ENCODE results near the gene BRMS1.
A peak's percentile ranks its signal among the peaks of the same experiment; 100 is the strongest.

The BRMS1 gene

DNA sequence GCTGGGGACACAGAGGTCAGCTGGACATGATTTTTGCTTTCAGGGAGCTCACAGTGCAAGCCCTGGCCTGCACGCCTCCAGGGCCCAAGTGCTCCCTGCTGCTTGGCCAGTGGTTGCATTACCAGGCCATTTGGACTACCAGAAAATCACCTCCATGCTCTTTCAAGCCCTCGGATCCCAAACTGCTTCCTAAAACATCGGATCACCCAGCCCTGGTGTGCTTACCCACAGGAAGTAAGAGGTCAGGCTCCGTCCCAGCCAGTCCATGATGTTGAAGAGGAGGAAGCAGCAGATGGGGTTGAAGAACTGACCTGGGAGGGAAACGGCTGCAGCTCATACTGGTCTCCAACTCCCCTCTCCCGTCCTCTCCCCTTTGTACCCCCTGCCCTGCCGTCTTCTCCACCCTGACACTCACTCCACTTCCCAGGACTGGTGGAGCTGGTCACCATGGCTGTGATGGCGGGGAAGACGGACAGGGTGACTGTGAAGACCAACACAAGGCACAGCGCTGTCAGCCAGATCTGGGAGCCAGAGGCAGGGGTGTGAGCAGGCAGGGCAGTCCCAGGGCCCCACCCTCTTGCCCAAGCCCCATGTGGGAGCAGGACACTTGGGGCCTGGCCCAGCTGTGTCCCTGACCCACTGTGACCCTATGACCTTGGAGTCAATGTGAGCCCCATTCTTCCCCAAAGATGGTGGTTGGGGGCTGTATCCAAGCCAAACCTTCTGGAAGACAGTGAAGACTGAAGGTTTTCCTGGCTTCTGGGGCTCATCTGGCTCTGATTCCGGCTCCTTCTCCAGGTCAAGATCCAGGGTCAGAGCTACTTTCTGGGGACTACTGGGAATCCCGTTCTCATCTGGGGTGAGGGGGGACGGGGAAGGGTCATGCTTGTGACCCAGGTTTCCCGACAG is 21.1 kb upstream of the BRMS1 start:
- no peak overlapping the region for H3K4me3 ChIP-seq (ENCODE audit: control insufficient read depth, low read depth, low read length)
- TF ChIP-seq, protein P1, sequence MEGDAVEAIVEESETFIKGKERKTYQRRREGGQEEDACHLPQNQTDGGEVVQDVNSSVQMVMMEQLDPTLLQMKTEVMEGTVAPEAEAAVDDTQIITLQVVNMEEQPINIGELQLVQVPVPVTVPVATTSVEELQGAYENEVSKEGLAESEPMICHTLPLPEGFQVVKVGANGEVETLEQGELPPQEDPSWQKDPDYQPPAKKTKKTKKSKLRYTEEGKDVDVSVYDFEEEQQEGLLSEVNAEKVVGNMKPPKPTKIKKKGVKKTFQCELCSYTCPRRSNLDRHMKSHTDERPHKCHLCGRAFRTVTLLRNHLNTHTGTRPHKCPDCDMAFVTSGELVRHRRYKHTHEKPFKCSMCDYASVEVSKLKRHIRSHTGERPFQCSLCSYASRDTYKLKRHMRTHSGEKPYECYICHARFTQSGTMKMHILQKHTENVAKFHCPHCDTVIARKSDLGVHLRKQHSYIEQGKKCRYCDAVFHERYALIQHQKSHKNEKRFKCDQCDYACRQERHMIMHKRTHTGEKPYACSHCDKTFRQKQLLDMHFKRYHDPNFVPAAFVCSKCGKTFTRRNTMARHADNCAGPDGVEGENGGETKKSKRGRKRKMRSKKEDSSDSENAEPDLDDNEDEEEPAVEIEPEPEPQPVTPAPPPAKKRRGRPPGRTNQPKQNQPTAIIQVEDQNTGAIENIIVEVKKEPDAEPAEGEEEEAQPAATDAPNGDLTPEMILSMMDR (conservative IDR thresholded peaks at IDR 0.05; ENCODE audit: control insufficient read depth, insufficient read depth, low read depth, low read length), result no peak
- no peak for DNase-seq (ENCODE audit: low read depth)

DNA sequence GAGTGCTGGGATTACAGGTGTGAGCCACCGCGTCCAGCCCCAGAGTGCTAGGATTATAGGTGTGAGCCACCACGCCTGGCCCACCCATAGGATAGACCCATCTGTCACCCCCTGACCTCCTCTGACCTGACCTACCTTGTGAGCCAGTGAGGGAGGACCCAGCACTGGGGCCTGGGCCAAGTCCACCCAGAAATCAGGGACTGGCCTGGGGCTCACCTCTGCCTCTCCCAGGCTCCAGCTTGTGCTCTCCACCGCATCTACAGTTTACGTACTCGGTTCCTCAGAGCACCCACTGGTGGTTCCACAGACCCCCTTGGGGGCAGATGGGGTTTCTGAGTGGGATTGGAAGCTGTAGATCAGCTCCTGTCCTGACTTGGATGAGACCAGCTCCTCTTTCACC is 20.3 kb upstream of the BRMS1 start:
- H3K4me3 ChIP-seq (ENCODE audit: control insufficient read depth, low read depth, low read length), result no peak overlapping the region

DNA sequence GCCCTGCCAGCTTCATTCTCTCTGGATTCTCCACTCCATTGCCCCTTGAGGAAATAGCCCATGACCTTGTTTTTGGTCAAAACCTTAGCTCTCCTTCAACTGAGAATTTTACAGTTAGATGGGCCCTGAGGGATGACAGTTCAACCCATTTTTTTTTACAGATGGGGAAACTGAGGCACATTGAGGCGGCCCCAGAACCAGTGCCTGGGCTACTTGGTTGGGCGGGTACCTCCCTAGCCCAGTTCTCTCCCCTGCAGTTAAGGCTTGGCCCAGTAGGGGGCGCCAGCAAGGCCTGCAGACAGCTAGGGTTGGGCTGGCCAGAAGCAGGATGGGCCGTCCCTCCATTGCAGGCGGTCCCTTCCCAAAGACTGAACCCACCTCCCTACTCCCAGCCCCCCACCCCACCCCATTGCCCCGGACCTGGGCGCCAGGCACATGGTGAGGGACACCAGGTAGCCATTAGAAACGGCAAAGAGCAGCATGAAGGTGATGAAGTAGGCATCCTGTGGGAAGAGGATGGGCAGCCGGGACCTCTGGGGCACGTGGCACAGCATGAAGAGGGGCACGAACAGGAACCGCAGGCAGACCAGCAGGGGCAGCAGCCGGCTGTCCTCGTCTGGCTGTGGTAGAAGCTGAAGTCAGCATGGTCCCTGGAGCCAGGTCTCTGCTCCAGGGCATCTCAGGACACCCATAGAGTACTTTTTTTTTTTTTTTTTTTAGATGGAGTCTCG is 19.1 kb upstream of the BRMS1 start:
- TF ChIP-seq, protein P1 (conservative IDR thresholded peaks at IDR 0.05; ENCODE audit: control insufficient read depth, insufficient read depth, low read depth, low read length), result peak; percentile 68
- peak; percentile 28 for DNase-seq (ENCODE audit: low read depth)
- H3K4me3 ChIP-seq (ENCODE audit: control insufficient read depth, low read depth, low read length), result no peak overlapping the region

More for the DNA sequence above, 20.3 kb upstream of the BRMS1 start:
- TF ChIP-seq, protein P1 (conservative IDR thresholded peaks at IDR 0.05; ENCODE audit: control insufficient read depth, insufficient read depth, low read depth, low read length), result no peak
- no peak for DNase-seq (ENCODE audit: low read depth)

DNA sequence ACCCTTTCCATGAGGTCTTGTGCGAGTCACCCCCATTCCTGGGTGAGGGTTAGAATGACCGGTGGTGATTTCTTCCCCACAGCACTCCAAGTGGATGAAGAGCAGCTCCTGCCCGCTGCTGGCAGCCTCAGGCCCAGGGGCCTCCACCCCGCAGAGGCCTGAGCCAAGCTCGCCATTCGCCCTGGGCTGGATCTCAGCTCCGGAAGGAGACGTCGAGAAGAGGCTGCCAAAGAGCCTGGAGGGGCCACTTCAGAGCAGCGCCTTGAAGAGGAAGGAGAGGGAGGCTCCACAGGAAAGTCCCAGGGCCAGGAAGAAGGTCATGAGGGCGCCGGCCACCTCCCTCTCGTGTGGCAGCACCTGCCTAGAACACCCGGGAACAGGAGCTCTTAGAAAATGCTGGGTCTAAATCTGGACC is 18.3 kb upstream of the BRMS1 start:
- H3K4me3 ChIP-seq (ENCODE audit: control insufficient read depth, low read depth, low read length), result no peak overlapping the region
- TF ChIP-seq, protein P1 (conservative IDR thresholded peaks at IDR 0.05; ENCODE audit: control insufficient read depth, insufficient read depth, low read depth, low read length), result no peak
- no peak for DNase-seq (ENCODE audit: low read depth)

DNA sequence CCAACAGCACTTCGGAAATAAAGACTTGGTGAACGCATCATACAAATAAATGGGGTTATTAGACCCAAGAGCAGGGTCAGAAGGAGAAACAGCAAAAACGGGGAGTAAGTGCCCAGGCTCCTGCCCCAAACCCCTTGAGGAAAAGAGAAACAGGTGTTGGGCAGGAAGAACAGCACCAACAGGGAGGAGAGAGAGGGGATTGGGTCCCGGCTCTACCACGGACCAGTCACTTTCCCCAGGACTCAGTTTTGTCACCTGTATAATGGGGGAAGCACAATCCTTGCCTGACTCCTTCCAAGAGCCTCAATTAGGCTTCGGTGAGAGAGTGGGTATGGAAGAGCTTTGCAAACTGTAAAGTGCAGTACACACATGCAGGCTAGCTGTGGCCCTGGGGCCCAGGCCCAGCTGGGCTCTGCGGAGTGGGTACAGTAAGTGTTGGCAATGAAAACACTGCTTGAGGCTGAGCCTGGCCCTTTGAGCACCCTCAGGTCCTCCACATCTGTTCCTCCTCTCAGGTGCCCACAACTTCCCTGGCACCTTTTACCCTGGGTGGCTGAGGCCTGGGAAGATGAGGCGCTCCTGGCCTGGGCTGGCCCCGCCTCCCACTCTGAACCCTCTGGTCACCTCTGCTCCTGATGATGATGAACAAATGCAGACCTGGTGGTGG is 17.7 kb upstream of the BRMS1 start:
- TF ChIP-seq, protein P1 (conservative IDR thresholded peaks at IDR 0.05; ENCODE audit: control insufficient read depth, insufficient read depth, low read depth, low read length), result no peak
- no peak for DNase-seq (ENCODE audit: low read depth)
- no peak overlapping the region for H3K4me3 ChIP-seq (ENCODE audit: control insufficient read depth, low read depth, low read length)

DNA sequence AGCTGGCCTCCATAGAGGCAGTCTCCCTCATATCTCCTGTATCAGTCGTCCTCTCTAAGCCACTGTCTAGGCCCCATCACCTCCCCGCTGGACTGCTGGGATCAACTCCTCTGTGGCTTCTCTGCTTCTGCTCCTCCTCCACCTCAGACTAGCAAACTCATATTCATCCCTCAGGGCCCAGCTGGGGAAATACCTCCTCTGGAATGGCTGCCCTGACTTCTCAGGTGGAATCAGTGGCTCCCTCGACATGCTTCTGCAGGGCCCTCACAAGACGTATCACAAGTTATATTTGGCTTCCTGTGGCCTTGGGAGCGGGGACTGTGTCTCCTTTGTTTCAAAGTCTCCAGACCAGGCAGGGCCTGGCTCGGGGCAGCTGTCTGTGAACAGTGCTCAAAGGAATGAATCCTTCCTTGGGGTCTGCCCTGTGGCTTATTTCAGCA is 16.6 kb upstream of the BRMS1 start:
- TF ChIP-seq, protein P1 (conservative IDR thresholded peaks at IDR 0.05; ENCODE audit: control insufficient read depth, insufficient read depth, low read depth, low read length), result no peak
- DNase-seq (ENCODE audit: low read depth), result no peak
- H3K4me3 ChIP-seq (ENCODE audit: control insufficient read depth, low read depth, low read length), result no peak overlapping the region
